GM12873 (cell line): Measurements from ENCODE around the gene FAM50A.

Source experiments
- CTCF ChIP-seq: IDR thresholded peaks from 2 replicates; pipeline ENCODE4 v1.5.1; 2012; ENCODE audit warnings: low read depth, mild to moderate bottlenecking, moderate library complexity, low read length, control low read depth; ENCODE audit not compliant: insufficient read depth; ENCODE audit errors: missing control alignments

FAM50A gene

GRCh38 chrX:154470434-154470833, 26.5 kb downstream of the FAM50A start:
- TF ChIP-seq CTCF = no peak

DNA sequence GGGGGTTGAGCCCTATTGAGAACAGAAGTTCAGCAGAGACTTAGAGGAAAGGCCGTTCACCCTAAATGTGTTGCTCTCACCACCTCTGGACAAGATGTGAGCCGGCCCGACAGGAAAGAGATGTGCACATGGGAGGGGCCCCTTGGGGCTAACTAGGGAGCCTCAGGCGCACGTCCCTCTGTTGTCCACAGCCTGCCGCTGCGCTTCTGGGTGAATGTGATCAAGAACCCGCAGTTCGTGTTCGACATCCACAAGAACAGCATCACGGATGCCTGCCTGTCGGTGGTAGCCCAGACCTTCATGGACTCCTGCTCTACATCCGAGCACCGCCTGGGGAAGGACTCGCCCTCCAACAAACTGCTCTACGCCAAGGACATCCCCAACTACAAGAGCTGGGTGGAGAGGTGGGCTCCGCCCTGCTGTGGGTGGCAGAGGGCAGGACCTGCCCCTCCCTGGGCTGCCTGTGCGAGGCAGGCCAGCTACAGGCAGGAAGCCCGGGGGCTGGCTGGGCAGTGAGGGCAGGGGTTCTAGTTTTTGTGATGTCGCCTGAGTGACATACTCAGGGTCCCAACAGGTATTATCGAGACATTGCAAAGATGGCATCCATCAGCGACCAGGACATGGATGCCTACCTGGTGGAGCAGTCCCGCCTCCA, 27.1 kb downstream of the FAM50A start:
- TF ChIP-seq CTCF = no peak

- TF ChIP-seq CTCF = no peak
Observed at GRCh38 chrX:154471839-154472684, 28.1 kb downstream of the FAM50A start.

GRCh38 chrX:154472685-154473632, 29.0 kb downstream of the FAM50A start:
- no peak for TF ChIP-seq CTCF

DNA sequence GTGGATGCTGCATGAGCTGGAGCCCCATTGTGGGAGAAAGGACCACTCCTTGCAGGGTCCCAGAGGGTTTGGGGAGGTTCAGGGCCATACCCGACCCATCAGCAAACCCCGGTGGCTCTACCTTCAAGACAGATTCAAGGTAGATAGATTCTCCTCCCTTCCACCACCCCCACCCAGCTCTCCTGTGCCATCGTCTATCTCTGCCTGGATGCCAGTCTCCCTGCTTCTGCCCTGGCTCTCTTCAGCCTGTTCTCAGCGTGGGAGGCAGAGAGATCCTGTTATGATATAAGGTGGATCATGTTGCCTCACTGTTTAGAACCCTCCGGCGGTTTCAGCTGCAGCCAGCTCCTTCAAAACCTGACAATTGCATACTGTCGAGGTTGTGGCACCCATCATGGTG, 29.7 kb downstream of the FAM50A start:
- TF ChIP-seq CTCF = no peak

- no peak for TF ChIP-seq CTCF
Observed at GRCh38 chrX:154476821-154477220, 32.9 kb downstream of the FAM50A start.
